Parathyroid adenoma (tissue), 2 donors: ENCODE measurements around the gene MDP1.
"Not testable (repeated sequence)": the region's sequence is repeated elsewhere in the genome, so short reads cannot be mapped to it uniquely, and the experiment has no call there.

ENCODE experiments used
- H2AFZ ChIP-seq: fragments of 300-600 bp; sonication (generic); one replicate; pipeline ENCODE4 v1.7.0; 2017; ENCODE audit warnings: antibody characterized with exemption, mild to moderate bottlenecking
- H3K27ac ChIP-seq: fragments of 300-600 bp; sonication (generic); one replicate; pipeline ENCODE4 v1.7.0; 2017
- H3K27me3 ChIP-seq: fragments of 300-600 bp; sonication (generic); one replicate; pipeline ENCODE4 v1.7.0; 2017; ENCODE audit warnings: low read length; ENCODE audit not compliant: control insufficient read depth, insufficient read depth
- H3K36me3 ChIP-seq: fragments of 300-600 bp; sonication (generic); one replicate; pipeline ENCODE4 v1.7.0; 2017; ENCODE audit warnings: low read length; ENCODE audit not compliant: control insufficient read depth, insufficient read depth
- H3K4me1 ChIP-seq: fragments of 300-600 bp; sonication (generic); one replicate; pipeline ENCODE4 v1.7.0; 2017; ENCODE audit warnings: control low read depth
- H3K4me2 ChIP-seq: fragments of 300-600 bp; sonication (generic); one replicate; pipeline ENCODE4 v1.7.0; 2017; ENCODE audit warnings: low read length
- H3K4me3 ChIP-seq: fragments of 300-600 bp; sonication (generic); one replicate; pipeline ENCODE4 v1.7.0; 2017; ENCODE audit warnings: low read depth, low read length
- H3K79me2 ChIP-seq: fragments of 300-600 bp; sonication (generic); one replicate; pipeline ENCODE4 v1.7.0; 2017; ENCODE audit warnings: control low read depth
- H3K9ac ChIP-seq: fragments of 300-600 bp; sonication (generic); one replicate; pipeline ENCODE4 v1.7.0; 2017; ENCODE audit warnings: mild to moderate bottlenecking
- H3K9me3 ChIP-seq: fragments of 300-600 bp; sonication (generic); one replicate; pipeline ENCODE4 v1.7.0; 2017; ENCODE audit warnings: low read length; ENCODE audit not compliant: control insufficient read depth
- TF ChIP-seq, protein P1 (sequence below): fragments of 300-600 bp; sonication (generic); IDR thresholded peaks from one replicate; pipeline ENCODE4 v1.7.0; 2017; ENCODE audit warnings: antibody characterized with exemption, mild to moderate bottlenecking
- donor health status: primary hyperparathyroidism.

Gene MDP1

DNA sequence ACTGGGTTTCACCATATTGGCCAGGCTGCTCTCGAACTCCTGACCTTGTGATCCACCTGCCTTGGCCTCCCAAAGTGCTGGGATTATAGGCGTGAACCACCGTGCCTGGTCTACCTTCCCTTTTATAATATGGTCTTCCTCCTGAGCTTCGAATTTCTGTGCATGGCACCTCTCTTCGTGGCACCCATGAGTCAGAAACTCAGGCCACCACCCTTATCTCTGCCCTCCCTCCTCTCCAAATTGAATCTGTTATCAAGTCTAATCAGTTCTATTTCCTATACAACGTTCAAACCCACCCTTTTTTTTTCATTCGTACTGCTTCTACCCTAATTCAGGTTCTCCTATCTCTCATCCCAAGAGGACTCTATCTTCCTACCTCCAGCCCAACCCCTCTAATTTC lies 31.6 kb upstream of the MDP1 start:
- Histone ChIP-seq H3K4me2 (no peak overlapping the region), H3K27me3 (no peaks in the 10 kb centered on the region), H3K27ac (no peak overlapping the region), H3K36me3 (no peaks in the 10 kb centered on the region), H3K4me1 (peaks cover 2% of the 10 kb centered on the region), H3K79me2 (no peaks in the 10 kb centered on the region), H3K9me3 (no peaks in the 10 kb centered on the region), H3K4me3 (no peak overlapping the region), H2AFZ (no peak overlapping the region), H3K9ac (no peak overlapping the region)
- TF ChIP-seq, protein P1, sequence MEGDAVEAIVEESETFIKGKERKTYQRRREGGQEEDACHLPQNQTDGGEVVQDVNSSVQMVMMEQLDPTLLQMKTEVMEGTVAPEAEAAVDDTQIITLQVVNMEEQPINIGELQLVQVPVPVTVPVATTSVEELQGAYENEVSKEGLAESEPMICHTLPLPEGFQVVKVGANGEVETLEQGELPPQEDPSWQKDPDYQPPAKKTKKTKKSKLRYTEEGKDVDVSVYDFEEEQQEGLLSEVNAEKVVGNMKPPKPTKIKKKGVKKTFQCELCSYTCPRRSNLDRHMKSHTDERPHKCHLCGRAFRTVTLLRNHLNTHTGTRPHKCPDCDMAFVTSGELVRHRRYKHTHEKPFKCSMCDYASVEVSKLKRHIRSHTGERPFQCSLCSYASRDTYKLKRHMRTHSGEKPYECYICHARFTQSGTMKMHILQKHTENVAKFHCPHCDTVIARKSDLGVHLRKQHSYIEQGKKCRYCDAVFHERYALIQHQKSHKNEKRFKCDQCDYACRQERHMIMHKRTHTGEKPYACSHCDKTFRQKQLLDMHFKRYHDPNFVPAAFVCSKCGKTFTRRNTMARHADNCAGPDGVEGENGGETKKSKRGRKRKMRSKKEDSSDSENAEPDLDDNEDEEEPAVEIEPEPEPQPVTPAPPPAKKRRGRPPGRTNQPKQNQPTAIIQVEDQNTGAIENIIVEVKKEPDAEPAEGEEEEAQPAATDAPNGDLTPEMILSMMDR = no peak

DNA sequence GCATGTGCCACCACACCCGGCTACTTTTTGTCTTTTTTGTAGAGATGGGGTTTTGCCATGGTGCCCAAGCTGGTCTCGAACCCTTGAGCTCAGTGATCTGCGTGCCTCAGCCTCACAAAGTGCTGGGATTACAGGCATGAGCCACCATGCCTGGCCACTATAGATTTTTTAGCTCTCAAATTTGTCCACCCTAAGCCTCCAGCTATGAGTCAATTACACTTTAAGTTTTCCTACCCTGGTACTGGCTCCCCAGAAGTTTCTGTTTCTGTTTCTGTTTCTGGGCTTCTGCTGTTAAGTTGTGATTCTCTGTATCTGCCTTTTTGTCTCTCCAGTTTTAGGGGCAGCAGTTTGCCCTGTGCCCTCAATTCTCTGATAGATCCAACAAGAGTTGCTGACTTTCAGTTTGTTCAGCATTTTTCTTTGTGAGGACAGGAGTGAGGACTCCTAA lies 30.9 kb upstream of the MDP1 start:
- no peak overlapping the region for H3K9ac ChIP-seq
- peaks cover 2% of the 10 kb centered on the region for H3K4me1 ChIP-seq
- TF ChIP-seq, protein P1 = no peak
- H3K4me2 ChIP-seq = no peak overlapping the region
- H3K4me3 ChIP-seq = no peak overlapping the region
- peaks cover under 1% of the 10 kb centered on the region for H3K79me2 ChIP-seq
- no peak overlapping the region for H3K27ac ChIP-seq
- H3K9me3 ChIP-seq = no peaks in the 10 kb centered on the region
- no peaks in the 10 kb centered on the region for H3K36me3 ChIP-seq
- no peak overlapping the region for H2AFZ ChIP-seq
- H3K27me3 ChIP-seq = no peaks in the 10 kb centered on the region

DNA sequence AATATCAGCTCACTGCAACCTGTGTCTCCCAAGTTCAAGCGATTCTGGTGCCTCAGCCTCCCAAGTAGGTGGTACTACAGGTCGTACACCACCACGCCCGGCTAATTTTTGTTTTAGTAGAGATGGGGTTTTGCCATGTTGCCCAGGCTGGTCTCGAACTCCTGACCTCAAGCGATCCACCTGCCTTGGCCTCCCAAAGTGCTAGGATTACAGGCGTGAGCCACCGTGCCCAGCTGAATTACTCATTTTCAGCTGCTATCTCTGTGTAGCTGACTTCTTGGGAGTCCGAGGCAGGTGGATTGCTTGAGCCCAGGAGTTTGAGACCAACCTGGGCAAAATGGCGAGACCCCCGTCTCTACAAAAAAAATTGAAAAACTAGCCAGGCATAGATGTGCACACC lies 29.5 kb upstream of the MDP1 start:
- not testable (repeated sequence) for H3K9me3 ChIP-seq, H3K4me2 ChIP-seq, H3K36me3 ChIP-seq, H3K4me1 ChIP-seq, H3K27me3 ChIP-seq, H2AFZ ChIP-seq, H3K9ac ChIP-seq, H3K4me3 ChIP-seq, H3K27ac ChIP-seq
- peaks cover 14% of the 10 kb centered on the region for H3K79me2 ChIP-seq

DNA sequence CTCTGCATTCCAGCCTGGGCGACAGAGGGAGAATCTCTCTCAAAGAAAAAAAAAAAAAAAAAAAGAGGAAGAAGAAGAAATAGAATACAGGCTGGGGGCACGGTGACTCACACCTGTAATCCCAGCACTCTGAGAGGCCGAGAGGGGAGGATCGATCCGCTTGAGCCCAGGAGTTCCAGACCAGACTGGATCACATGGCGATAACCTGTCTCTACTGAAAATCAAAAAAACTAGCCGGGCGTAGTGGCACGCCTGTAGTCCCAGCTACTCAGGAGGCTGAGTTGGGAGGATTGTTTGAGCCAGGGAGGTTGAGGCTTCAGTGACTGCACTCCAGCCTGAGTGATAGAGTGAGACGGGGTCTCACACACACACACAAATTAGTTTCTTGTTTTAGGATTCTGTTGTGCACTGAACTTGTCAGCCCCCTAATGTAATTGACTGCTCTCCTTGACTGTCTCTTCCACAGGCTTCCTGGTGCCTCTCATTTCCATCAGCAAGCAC lies 27.5 kb upstream of the MDP1 start:
- H3K27ac ChIP-seq = peak overlapping the region; percentile 98
- peak overlapping the region; percentile 100 for H3K4me3 ChIP-seq
- peaks cover 8% of the 10 kb centered on the region for H3K4me1 ChIP-seq

DNA sequence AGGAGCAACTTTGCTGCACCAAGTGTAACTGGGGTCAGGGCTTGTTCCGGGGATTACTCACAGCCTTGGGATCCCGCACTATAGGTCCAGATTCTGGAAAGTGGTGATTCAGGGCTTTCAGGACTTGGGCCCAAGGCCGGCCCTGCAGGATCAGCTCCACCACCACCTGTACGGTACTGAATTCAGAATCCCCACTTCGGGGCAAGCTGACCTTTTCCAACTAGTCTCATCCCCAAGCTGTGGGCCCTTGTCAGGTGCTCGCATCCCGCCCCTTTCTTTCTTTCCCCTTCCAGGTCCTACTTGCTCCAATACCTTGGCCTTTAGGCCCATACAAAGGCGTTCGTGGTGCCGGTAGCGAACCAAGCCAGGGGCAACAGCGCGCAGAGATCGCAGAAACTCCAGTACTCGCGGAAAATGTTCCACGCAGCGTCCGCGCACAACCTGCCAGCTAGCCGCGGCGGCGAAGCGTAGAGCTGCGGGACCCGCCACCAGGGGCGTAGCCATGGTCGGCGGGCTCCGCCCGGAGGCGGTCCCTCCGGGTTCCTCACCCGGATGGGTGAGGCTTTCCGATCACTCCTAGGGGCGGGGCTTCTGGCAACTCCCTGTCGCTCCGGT lies 26.1 kb upstream of the MDP1 start:
- peaks cover 22% of the 10 kb centered on the region for H3K4me1 ChIP-seq

More for the DNA sequence above, 27.5 kb upstream of the MDP1 start:
- peak overlapping the region; percentile 70 for H3K4me2 ChIP-seq
- H3K36me3 ChIP-seq = peaks cover 24% of the 10 kb centered on the region
- no peaks in the 10 kb centered on the region for H3K27me3 ChIP-seq
- H2AFZ ChIP-seq = peak overlapping the region; percentile 82
- TF ChIP-seq, protein P1 = no peak
- no peaks in the 10 kb centered on the region for H3K9me3 ChIP-seq
- peaks cover 28% of the 10 kb centered on the region for H3K79me2 ChIP-seq
- H3K9ac ChIP-seq = no peak overlapping the region

More for the DNA sequence above, 26.1 kb upstream of the MDP1 start:
- no peaks in the 10 kb centered on the region for H3K27me3 ChIP-seq
- H3K79me2 ChIP-seq = peaks cover 28% of the 10 kb centered on the region
- H3K9ac ChIP-seq = peak overlapping the region; percentile 73
- peak overlapping the region; percentile 100 for H3K4me3 ChIP-seq
- H3K9me3 ChIP-seq = no peaks in the 10 kb centered on the region
- TF ChIP-seq, protein P1 = peak; percentile 73
- H3K27ac ChIP-seq = peak overlapping the region; percentile 98
- H3K4me2 ChIP-seq = peak overlapping the region; percentile 98
- H3K36me3 ChIP-seq = peaks cover 24% of the 10 kb centered on the region
- peak overlapping the region; percentile 82 for H2AFZ ChIP-seq
